Eye (tissue), 1 donor: ENCODE measurements around the gene GLIPR1.
"Not testable (repeated sequence)": the region's sequence is repeated elsewhere in the genome, so short reads cannot be mapped to it uniquely, and the experiment has no call there.

Experiments used
- DNase-seq: peaks from one replicate; pipeline ENCODE4 v3.0.0-alpha.2; 2015

GLIPR1 gene

GRCh38 chr12:75522124-75522523 is 41.6 kb downstream of the GLIPR1 start:
- DNase-seq, result not testable (repeated sequence)

- DNase-seq, result no peak
Measured at GRCh38 chr12:75525263-75525662, 44.7 kb downstream of the GLIPR1 start.

- DNase-seq, result peak; percentile 88
Measured at GRCh38 chr12:75526655-75527511, 46.3 kb downstream of the GLIPR1 start.

GRCh38 chr12:75528272-75528671 is 47.7 kb downstream of the GLIPR1 start:
- no peak for DNase-seq

GRCh38 chr12:75528692-75529091 is 48.1 kb downstream of the GLIPR1 start:
- DNase-seq, result no peak

- no peak for DNase-seq
Measured at GRCh38 chr12:75529316-75529715, 48.8 kb downstream of the GLIPR1 start.

- DNase-seq, result no peak
Measured at GRCh38 chr12:75529826-75530225, 49.3 kb downstream of the GLIPR1 start.

GRCh38 chr12:75533239-75533638 is 52.7 kb downstream of the GLIPR1 start:
- DNase-seq, result no peak

GRCh38 chr12:75539889-75540288 is 59.3 kb downstream of the GLIPR1 start:
- no peak for DNase-seq

GRCh38 chr12:75542942-75543341 is 62.4 kb downstream of the GLIPR1 start:
- DNase-seq, result no peak

- DNase-seq, result no peak
Measured at GRCh38 chr12:75543529-75543928, 63.0 kb downstream of the GLIPR1 start.

GRCh38 chr12:75545636-75546035 is 65.1 kb downstream of the GLIPR1 start:
- DNase-seq, result no peak

GRCh38 chr12:75548879-75549278 is 68.3 kb downstream of the GLIPR1 start:
- no peak for DNase-seq

- DNase-seq, result no peak
Measured at GRCh38 chr12:75549989-75550388, 69.4 kb downstream of the GLIPR1 start.

GRCh38 chr12:75550401-75551240 is 70.1 kb downstream of the GLIPR1 start:
- DNase-seq, result no peak

GRCh38 chr12:75551477-75551876 is 70.9 kb downstream of the GLIPR1 start:
- no peak for DNase-seq

GRCh38 chr12:75553398-75553797 is 72.8 kb downstream of the GLIPR1 start:
- no peak for DNase-seq
